Type B pancreatic cell (in vitro differentiated cells): Measurements from ENCODE around the gene NAV3. TPM values are rescaled to one million over a fixed set of nuclear protein-coding genes. Genes with fewer than 3 reads are reported as not detected.

Experiments used
- DNase-seq: peaks from one replicate; pipeline ENCODE4 v3.0.0; 2021; ENCODE audit warnings: mixed read lengths; ENCODE audit not compliant: unreplicated experiment; ENCODE audit errors: extremely low spot score
- H3K27ac Mint-ChIP-seq: 2 replicates; pipeline ENCODE4 v1.8.0; 2021; ENCODE audit warnings: mild to moderate bottlenecking, mixed read lengths
- H3K27me3 Mint-ChIP-seq: 2 replicates; pipeline ENCODE4 v1.8.0; 2021; ENCODE audit warnings: mixed read lengths
- H3K36me3 Mint-ChIP-seq: 2 replicates; pipeline ENCODE4 v1.8.0; 2021; ENCODE audit warnings: mixed read lengths
- H3K4me1 Mint-ChIP-seq: one replicate; pipeline ENCODE4 v1.8.0; 2021; ENCODE audit warnings: mixed read lengths; ENCODE audit not compliant: unreplicated experiment
- H3K4me3 Mint-ChIP-seq: 2 replicates; pipeline ENCODE4 v1.8.0; 2021; ENCODE audit warnings: mild to moderate bottlenecking, mixed read lengths
- H3K9me3 Mint-ChIP-seq: 2 replicates; pipeline ENCODE4 v1.8.0; 2021; ENCODE audit warnings: mixed read lengths
- CTCF ChIP-seq: fragments of 200-600 bp; sonication (generic); conservative IDR thresholded peaks from 2 replicates; pipeline ENCODE4 v1.5.0; 2021; ENCODE audit warnings: antibody characterized with exemption, mild to moderate bottlenecking
- total RNA-seq: library from RNA; stranded (reverse); gene quantifications from 2 replicates; pipeline ENCODE4 v1.2.1, GENCODE V29; 2021; ENCODE audit warnings: low replicate concordance

The NAV3 gene
- total RNA-seq, 1 donor from 2014 or later, result 24.9 TPM

DNA sequence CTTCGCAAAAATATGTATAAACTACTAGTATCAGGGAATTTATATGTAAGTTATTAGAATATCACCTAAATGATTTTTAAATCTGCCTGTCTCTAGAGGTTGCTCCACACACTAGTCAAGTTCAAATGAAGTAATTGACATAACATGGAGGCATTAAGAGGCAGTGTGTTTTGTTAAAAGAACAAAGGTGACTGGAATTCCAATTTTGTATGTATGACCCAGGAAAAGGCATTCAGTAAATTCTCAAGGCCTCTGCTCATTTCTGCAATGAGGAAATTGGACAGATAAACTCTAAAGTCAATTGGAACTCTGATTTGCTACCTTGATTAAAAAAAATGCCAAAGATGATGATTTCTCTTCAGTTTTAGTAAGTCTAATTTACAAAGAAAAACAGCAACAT, 117.1 kb downstream of the NAV3 start:
- Mint-ChIP-seq H3K36me3 (peaks cover 4% of the 10 kb centered on the region), H3K27ac (no peak overlapping the region), H3K4me1 (no peaks in the 10 kb centered on the region), H3K4me3 (no peak overlapping the region), H3K27me3 (no peaks in the 10 kb centered on the region), H3K9me3 (peaks cover 6% of the 10 kb centered on the region)
- DNase-seq, result no peak
- no peak for TF ChIP-seq CTCF

- DNase-seq, result no peak
- no peak for TF ChIP-seq CTCF
- no peak overlapping the region for H3K27ac Mint-ChIP-seq
- H3K27me3 Mint-ChIP-seq, result no peaks in the 10 kb centered on the region
- peaks cover 4% of the 10 kb centered on the region for H3K36me3 Mint-ChIP-seq
- H3K4me3 Mint-ChIP-seq, result no peak overlapping the region
- no peaks in the 10 kb centered on the region for H3K4me1 Mint-ChIP-seq
- H3K9me3 Mint-ChIP-seq, result peaks cover under 1% of the 10 kb centered on the region
These were observed 119.2 kb downstream of the NAV3 start for GRCh38 chr12:77949943-77950342.

DNA sequence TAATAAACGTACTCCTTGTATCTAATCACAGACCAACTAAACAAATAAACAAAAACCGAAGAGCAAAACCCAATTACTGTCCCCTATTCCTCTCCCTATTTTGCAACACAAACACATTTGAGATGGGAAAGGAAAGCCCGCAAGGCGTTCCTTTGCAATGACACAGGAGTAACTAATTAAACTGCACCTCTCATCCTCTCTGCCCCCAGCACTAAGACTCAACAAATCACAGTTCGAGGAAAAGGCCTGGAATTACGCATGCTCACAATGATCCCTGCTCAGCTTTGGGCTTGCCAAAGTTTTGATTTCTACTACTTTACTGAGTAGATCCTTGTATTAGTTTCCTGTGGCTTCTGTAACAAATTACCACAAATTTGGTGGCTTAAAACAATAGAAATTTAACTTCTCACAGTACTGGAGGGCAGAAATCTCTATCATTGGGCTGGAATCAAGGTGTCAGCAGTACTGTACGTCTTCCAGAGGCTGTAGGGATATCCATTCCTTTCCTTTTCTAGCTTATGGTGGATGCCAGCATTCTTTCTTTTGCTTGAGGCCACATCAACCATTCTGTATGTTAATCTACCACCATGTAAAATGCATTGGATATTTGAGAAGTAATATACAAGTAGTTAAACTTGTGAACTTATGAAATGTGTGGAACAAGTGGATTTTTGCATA, 123.0 kb downstream of the NAV3 start:
- TF ChIP-seq CTCF, result no peak
- Mint-ChIP-seq H3K4me3 (no peak overlapping the region), H3K27me3 (no peaks in the 10 kb centered on the region), H3K9me3 (no peaks in the 10 kb centered on the region), H3K4me1 (no peaks in the 10 kb centered on the region), H3K36me3 (peaks cover 4% of the 10 kb centered on the region), H3K27ac (no peak overlapping the region)
- DNase-seq, result no peak

GRCh38 chr12:77954206-77954555, 123.5 kb downstream of the NAV3 start:
- no peak for TF ChIP-seq CTCF
- H3K9me3 Mint-ChIP-seq, result no peaks in the 10 kb centered on the region
- no peak for DNase-seq
- peaks cover 4% of the 10 kb centered on the region for H3K36me3 Mint-ChIP-seq
- H3K27me3 Mint-ChIP-seq, result no peaks in the 10 kb centered on the region
- H3K27ac Mint-ChIP-seq, result no peak overlapping the region
- no peaks in the 10 kb centered on the region for H3K4me1 Mint-ChIP-seq
- H3K4me3 Mint-ChIP-seq, result no peak overlapping the region

DNA sequence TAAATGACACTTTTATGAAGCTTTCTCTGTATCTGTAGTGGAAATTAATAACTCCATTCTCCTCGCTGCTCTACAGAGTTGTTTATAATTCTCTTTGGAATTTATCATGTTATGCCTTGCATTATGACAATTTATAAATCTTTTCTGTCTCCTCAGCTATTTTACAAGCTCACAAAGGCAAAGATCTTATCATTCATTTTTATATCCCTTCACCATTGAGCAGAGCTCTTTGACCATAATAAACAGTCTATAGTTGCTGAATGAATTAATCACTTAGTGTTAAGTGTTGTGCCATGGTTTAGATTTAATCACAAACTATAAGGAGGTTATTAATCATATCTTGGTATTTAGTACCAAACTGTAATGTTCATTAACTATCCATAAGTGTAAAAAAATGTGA, 126.4 kb downstream of the NAV3 start:
- H3K4me3 Mint-ChIP-seq, result no peak overlapping the region
- H3K36me3 Mint-ChIP-seq, result peaks cover 4% of the 10 kb centered on the region
- H3K27me3 Mint-ChIP-seq, result no peaks in the 10 kb centered on the region
- TF ChIP-seq CTCF, result no peak
- no peaks in the 10 kb centered on the region for H3K4me1 Mint-ChIP-seq
- peaks cover under 1% of the 10 kb centered on the region for H3K9me3 Mint-ChIP-seq
- no peak overlapping the region for H3K27ac Mint-ChIP-seq
- no peak for DNase-seq
